HL-60 (cell line): ENCODE results near the gene BMP6.

ENCODE experiments used
- CTCF ChIP-seq: IDR thresholded peaks from one replicate; pipeline ENCODE4 v1.5.1; 2011; ENCODE audit warnings: low read length, control low read depth, inconsistent platforms; ENCODE audit not compliant: insufficient read depth
- GABPA ChIP-seq: IDR thresholded peaks from 2 replicates; pipeline ENCODE4 v1.6.1; 2012; ENCODE audit warnings: low read depth
- POLR2AphosphoS5 ChIP-seq: IDR thresholded peaks from 2 replicates; pipeline ENCODE4 v1.6.1; 2012; ENCODE audit warnings: low read depth
- REST ChIP-seq: IDR thresholded peaks from 2 replicates; pipeline ENCODE4 v1.6.1; 2012; ENCODE audit warnings: low read depth; ENCODE audit not compliant: insufficient replicate concordance
- SPI1 ChIP-seq: IDR thresholded peaks from 2 replicates; pipeline ENCODE4 v1.6.1; 2012; ENCODE audit warnings: low read depth, mild to moderate bottlenecking, borderline replicate concordance

GRCh38 chr6:7827142-7827541 is 101.2 kb downstream of the BMP6 start:
- TF ChIP-seq POLR2AphosphoS5 (no peak), CTCF (no peak), REST (no peak), SPI1 (no peak), GABPA (no peak)
